ENCODE data around the gene SPAG4.

The SPAG4 gene

DNA sequence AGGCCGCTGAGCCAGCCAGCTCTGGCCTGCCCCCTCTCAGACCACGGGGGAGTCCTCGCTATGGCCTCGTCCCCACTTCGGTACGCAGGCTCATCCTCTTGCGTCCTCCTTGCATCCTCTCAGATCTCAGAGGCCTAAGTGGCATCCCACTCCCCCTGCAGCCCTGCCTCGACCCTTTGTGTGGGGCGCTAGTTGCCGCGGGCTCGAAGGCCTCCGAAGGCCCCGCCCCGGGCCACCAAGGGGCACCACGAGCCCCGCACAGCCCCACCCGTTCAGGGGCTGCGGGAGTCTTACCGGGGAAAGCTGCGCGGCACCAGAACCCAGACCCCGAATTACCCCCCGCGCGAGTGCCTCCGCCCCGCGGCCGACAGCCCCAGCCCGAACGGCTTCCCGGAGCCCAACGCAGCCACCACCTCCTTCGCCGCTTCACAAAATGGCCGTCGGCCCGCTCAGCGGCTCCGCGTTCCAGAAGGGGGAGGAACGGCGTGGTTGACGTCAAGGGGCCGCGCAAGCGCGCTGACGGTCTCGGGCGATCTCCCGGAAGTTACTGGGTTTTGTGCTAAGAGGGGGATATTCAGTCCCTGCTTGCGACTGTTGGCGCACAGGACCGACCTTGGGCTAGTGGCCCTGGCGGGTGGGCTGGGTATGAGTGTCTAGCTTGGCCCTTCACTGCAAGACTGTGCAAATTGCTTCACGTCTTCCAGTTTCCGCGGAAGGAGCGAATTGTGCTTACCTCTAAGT, 49.0 kb downstream of the SPAG4 start, which contains the start of the genes CPNE1 and RBM12 (continued):
- TF ChIP-seq IKZF3 (tag by site-specific recombination; IDR thresholded peaks at IDR 0.05) = no peak
- TF ChIP-seq FEZF1 (tag by site-specific recombination; IDR thresholded peaks at IDR 0.05) = no peak
- 0 out of 2 replicates have a peak, but pooled peaks have one; percentile 40 for TF ChIP-seq ZFP69B (tag by site-specific recombination; IDR thresholded peaks at IDR 0.05)
- TF ChIP-seq ZNF214 (tag by site-specific recombination; IDR thresholded peaks at IDR 0.05; ENCODE audit: borderline replicate concordance) = no peak
- peak; percentile 61; the same call in 1 of the 2 replicates for TF ChIP-seq ZNF2 (tag by site-specific recombination; IDR thresholded peaks at IDR 0.05)
- TF ChIP-seq, protein P1, sequence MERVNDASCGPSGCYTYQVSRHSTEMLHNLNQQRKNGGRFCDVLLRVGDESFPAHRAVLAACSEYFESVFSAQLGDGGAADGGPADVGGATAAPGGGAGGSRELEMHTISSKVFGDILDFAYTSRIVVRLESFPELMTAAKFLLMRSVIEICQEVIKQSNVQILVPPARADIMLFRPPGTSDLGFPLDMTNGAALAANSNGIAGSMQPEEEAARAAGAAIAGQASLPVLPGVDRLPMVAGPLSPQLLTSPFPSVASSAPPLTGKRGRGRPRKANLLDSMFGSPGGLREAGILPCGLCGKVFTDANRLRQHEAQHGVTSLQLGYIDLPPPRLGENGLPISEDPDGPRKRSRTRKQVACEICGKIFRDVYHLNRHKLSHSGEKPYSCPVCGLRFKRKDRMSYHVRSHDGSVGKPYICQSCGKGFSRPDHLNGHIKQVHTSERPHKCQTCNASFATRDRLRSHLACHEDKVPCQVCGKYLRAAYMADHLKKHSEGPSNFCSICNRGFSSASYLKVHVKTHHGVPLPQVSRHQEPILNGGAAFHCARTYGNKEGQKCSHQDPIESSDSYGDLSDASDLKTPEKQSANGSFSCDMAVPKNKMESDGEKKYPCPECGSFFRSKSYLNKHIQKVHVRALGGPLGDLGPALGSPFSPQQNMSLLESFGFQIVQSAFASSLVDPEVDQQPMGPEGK (tag by site-specific recombination; IDR thresholded peaks at IDR 0.05) = peak; percentile 80
- TF ChIP-seq ZNF274 (IDR thresholded peaks at IDR 0.05; ENCODE audit: low read length) = no peak
- TF ChIP-seq ZNF274 (tag by site-specific recombination; IDR thresholded peaks at IDR 0.05; ENCODE audit: borderline replicate concordance) = no peak
- TF ChIP-seq ZNF623 (tag by site-specific recombination; IDR thresholded peaks at IDR 0.05) = no peak
- no peak for TF ChIP-seq ZNF132 (tag by site-specific recombination; IDR thresholded peaks at IDR 0.05; ENCODE audit: borderline replicate concordance)
- no peak for TF ChIP-seq ZNF169 (tag by site-specific recombination; IDR thresholded peaks at IDR 0.05)
- no peak for TF ChIP-seq ZNF426 (tag by site-specific recombination; IDR thresholded peaks at IDR 0.05)
- peak; percentile 55; the same call in 1 of the 2 replicates for TF ChIP-seq ZBTB20 (tag by site-specific recombination; IDR thresholded peaks at IDR 0.05)
- no peak for TF ChIP-seq ZNF549 (tag by site-specific recombination; IDR thresholded peaks at IDR 0.05)
- TF ChIP-seq ZNF341 (tag by site-specific recombination; IDR thresholded peaks at IDR 0.05; ENCODE audit: low read depth) = peak; percentile 46
- peak; percentile 63 for TF ChIP-seq ZBTB1 (tag by site-specific recombination; IDR thresholded peaks at IDR 0.05)
- TF ChIP-seq, protein P2, sequence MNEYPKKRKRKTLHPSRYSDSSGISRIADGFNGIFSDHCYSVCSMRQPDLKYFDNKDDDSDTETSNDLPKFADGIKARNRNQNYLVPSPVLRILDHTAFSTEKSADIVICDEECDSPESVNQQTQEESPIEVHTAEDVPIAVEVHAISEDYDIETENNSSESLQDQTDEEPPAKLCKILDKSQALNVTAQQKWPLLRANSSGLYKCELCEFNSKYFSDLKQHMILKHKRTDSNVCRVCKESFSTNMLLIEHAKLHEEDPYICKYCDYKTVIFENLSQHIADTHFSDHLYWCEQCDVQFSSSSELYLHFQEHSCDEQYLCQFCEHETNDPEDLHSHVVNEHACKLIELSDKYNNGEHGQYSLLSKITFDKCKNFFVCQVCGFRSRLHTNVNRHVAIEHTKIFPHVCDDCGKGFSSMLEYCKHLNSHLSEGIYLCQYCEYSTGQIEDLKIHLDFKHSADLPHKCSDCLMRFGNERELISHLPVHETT (tag by site-specific recombination; IDR thresholded peaks at IDR 0.05) = 0 out of 2 replicates have a peak, but pooled peaks have one; percentile 48
- TF ChIP-seq, protein P3, sequence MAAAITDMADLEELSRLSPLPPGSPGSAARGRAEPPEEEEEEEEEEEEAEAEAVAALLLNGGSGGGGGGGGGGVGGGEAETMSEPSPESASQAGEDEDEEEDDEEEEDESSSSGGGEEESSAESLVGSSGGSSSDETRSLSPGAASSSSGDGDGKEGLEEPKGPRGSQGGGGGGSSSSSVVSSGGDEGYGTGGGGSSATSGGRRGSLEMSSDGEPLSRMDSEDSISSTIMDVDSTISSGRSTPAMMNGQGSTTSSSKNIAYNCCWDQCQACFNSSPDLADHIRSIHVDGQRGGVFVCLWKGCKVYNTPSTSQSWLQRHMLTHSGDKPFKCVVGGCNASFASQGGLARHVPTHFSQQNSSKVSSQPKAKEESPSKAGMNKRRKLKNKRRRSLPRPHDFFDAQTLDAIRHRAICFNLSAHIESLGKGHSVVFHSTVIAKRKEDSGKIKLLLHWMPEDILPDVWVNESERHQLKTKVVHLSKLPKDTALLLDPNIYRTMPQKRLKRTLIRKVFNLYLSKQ (tag by site-specific recombination; IDR thresholded peaks at IDR 0.05; ENCODE audit: borderline replicate concordance) = no peak
- TF ChIP-seq PRDM1 (tag by site-specific recombination; IDR thresholded peaks at IDR 0.05) = no peak
- no peak for TF ChIP-seq ZNF37A (tag by site-specific recombination; IDR thresholded peaks at IDR 0.05)
- TF ChIP-seq ZNF585B (tag by site-specific recombination; IDR thresholded peaks at IDR 0.05) = no peak
- TF ChIP-seq, protein P4, sequence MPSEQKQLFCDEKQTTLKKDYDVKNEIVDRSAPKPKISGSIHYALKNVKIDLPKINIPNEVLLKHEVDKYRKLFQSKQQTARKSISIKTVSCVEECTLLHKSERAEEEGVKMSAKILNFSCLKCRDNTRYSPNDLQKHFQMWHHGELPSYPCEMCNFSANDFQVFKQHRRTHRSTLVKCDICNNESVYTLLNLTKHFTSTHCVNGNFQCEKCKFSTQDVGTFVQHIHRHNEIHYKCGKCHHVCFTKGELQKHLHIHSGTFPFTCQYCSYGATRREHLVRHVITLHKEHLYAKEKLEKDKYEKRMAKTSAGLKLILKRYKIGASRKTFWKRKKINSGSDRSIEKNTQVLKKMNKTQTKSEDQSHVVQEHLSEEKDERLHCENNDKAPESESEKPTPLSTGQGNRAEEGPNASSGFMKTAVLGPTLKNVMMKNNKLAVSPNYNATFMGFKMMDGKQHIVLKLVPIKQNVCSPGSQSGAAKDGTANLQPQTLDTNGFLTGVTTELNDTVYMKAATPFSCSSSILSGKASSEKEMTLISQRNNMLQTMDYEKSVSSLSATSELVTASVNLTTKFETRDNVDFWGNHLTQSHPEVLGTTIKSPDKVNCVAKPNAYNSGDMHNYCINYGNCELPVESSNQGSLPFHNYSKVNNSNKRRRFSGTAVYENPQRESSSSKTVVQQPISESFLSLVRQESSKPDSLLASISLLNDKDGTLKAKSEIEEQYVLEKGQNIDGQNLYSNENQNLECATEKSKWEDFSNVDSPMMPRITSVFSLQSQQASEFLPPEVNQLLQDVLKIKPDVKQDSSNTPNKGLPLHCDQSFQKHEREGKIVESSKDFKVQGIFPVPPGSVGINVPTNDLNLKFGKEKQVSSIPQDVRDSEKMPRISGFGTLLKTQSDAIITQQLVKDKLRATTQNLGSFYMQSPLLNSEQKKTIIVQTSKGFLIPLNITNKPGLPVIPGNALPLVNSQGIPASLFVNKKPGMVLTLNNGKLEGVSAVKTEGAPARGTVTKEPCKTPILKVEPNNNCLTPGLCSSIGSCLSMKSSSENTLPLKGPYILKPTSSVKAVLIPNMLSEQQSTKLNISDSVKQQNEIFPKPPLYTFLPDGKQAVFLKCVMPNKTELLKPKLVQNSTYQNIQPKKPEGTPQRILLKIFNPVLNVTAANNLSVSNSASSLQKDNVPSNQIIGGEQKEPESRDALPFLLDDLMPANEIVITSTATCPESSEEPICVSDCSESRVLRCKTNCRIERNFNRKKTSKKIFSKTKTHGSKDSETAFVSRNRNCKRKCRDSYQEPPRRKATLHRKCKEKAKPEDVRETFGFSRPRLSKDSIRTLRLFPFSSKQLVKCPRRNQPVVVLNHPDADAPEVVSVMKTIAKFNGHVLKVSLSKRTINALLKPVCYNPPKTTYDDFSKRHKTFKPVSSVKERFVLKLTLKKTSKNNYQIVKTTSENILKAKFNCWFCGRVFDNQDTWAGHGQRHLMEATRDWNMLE (tag by site-specific recombination; conservative IDR thresholded peaks at IDR 0.05; ENCODE audit: low read depth) = no peak
- no peak for TF ChIP-seq ZNF175 (tag by site-specific recombination; IDR thresholded peaks at IDR 0.05)
- no peak for TF ChIP-seq ZNF19 (tag by site-specific recombination; IDR thresholded peaks at IDR 0.05; ENCODE audit: low read depth)
